Sigmoid colon (tissue), 7 donors: ENCODE results near the gene TMEM92. TPM values are rescaled to one million over a fixed set of nuclear protein-coding genes. Genes with fewer than 3 reads are reported as not detected.
A peak's percentile ranks its signal among the peaks of the same experiment; 100 is the strongest.

Experiments used
- DNase-seq: peaks from one replicate; pipeline ENCODE4 v3.0.0-alpha.2; 2019
- H3K27ac ChIP-seq, 4 donors: fragments of 200-600 bp; sonication (generic); one replicate each; pipeline ENCODE4 v1.5.1; 2016 to 2019; ENCODE audit warnings: mild to moderate bottlenecking in 1 of 4
- H3K27me3 ChIP-seq, 3 donors: fragments of 200-600 bp; sonication (generic); one replicate each; pipeline ENCODE4 v1.5.1; 2019; ENCODE audit warnings: mild to moderate bottlenecking in 1 of 3
- H3K36me3 ChIP-seq, 4 donors: fragments of 200-600 bp; sonication (generic); one replicate each; pipeline ENCODE4 v1.5.1; 2016 to 2019
- H3K4me1 ChIP-seq, 4 donors: fragments of 200-600 bp; sonication (generic); one replicate each; pipeline ENCODE4 v1.5.1; 2017 to 2019
- H3K4me3 ChIP-seq, 4 donors: fragments of 200-600 bp; sonication (generic); one replicate each; pipeline ENCODE4 v1.5.1; 2017 to 2019; ENCODE audit warnings: mild to moderate bottlenecking in 2 of 4, moderate library complexity in 1 of 4
- H3K9me3 ChIP-seq, 4 donors: fragments of 200-600 bp in 3 of 4; sonication (generic) in 3 of 4; one replicate each; pipeline versions ENCODE4 v1.5.1 to v1.6.1; 2013 to 2019
- EP300 ChIP-seq, 4 donors: sonication (generic); formaldehyde crosslinking; IDR thresholded peaks; one replicate each; pipeline ENCODE4 v1.6.1; 2017; ENCODE audit warnings: antibody characterized with exemption in 4 of 4
- POLR2A ChIP-seq, 2 donors: fragments of 450-650 bp; IDR thresholded peaks; one replicate each; pipeline ENCODE4 v1.6.1; 2016; ENCODE audit warnings: antibody characterized with exemption in 2 of 2, mild to moderate bottlenecking in 2 of 2, moderate library complexity in 2 of 2
- POLR2AphosphoS5 ChIP-seq, 4 donors: sonication (generic); formaldehyde crosslinking; IDR thresholded peaks; one replicate each; pipeline ENCODE4 v1.6.1; 2017; ENCODE audit warnings: antibody characterized with exemption in 4 of 4
- WGBS, 2 donors: extraction: QIAGEN DNeasy Blood & Tissue Kit; methylation state at CpG; one replicate each; pipeline ENCODE4 v1.1.7; 2013; 5-methylcytosine and 5-hydroxymethylcytosine counted together
- intact Hi-C: fragments of 100-400 bp; cut with DNase I; formaldehyde crosslinking; loops from one replicate; pipeline ENCODE4 v1.15.1; 2023
- polyA plus RNA-seq, 3 donors: library from polyadenylated mRNA; stranded (reverse); fragments of 200-250 nt; gene quantifications; one replicate each; pipeline ENCODE4 v1.2.3, GENCODE V29; 2013
- total RNA-seq, 4 donors: library from RNA; depleted of rRNA; stranded (reverse); fragments of >200 nt; gene quantifications; one replicate each; pipeline ENCODE4 v1.1.0, GENCODE V29; 2016
- TF ChIP-seq, protein P1 (sequence below), 4 experiments: fragments of 450-650 bp in 3 of 4; fragments of 200-600 bp in 1 of 4; IDR thresholded peaks; one replicate each; pipeline ENCODE4 v1.5.1; 2016 to 2019; ENCODE audit warnings: antibody characterized with exemption in 4 of 4, mild to moderate bottlenecking in 3 of 4, moderate library complexity in 2 of 4
- donor health status: healthy with polysubstance abuse.
- donor health status: Bipolar disorder and iron deficiency.
- donor health status: healthy.

Gene TMEM92
- total and polyA plus RNA-seq, 7 donors = 2.5 to 9.7 (median 3.6) TPM; not detected in 4

DNA sequence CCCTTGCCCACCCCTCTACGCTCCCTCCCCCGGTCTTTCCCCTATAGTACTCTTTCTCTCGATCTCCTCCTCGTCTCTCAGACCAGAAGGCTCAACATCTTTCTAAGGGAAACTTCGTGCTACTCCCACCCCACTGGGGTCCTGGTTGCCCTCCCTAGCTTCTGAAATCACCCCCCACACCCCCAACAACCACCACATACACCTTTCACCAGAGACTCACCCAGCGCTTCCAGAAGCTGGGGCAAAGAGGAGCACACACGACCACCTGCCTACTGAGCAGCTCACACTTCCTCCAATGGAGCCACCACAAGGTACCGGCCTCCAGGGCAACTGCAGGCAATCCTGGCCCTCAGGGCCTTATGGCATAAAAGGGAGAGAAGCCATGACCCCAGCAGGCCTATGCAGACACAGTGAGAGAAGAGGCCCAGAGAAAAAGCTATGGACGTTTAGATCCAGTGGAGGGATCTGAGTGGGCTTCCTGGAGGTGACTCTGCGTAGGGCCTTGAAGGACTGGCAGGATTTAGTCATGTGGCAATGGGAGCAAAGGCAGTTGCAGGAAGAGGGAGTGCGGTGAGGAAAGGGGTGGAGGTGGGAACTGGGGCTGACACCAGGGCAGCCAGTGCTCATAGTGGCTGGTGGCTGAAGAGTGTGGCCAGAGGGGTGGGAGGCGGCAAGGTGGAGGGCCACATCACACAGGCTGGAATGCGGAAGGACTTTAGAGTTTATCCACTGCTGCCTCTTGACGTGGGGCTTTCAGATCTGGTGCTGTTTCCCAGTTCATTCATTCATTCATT, 12.1 kb upstream of the TMEM92 start:
- Histone ChIP-seq H3K4me3 (no peak overlapping the region), H3K27ac (no peak overlapping the region), H3K27me3 (no peaks in the 10 kb centered on the region), H3K36me3 (no peaks in the 10 kb centered on the region), H3K9me3 (no peaks in the 10 kb centered on the region), H3K4me1 (peaks cover 0 to 79% (median 72%) of the 10 kb centered on the region in 4 donors)
- no peak for TF ChIP-seq POLR2A (IDR thresholded peaks at IDR 0.05)
- TF ChIP-seq, protein P1, sequence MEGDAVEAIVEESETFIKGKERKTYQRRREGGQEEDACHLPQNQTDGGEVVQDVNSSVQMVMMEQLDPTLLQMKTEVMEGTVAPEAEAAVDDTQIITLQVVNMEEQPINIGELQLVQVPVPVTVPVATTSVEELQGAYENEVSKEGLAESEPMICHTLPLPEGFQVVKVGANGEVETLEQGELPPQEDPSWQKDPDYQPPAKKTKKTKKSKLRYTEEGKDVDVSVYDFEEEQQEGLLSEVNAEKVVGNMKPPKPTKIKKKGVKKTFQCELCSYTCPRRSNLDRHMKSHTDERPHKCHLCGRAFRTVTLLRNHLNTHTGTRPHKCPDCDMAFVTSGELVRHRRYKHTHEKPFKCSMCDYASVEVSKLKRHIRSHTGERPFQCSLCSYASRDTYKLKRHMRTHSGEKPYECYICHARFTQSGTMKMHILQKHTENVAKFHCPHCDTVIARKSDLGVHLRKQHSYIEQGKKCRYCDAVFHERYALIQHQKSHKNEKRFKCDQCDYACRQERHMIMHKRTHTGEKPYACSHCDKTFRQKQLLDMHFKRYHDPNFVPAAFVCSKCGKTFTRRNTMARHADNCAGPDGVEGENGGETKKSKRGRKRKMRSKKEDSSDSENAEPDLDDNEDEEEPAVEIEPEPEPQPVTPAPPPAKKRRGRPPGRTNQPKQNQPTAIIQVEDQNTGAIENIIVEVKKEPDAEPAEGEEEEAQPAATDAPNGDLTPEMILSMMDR (IDR thresholded peaks at IDR 0.05) = no peak
- no peak for TF ChIP-seq EP300 (IDR thresholded peaks at IDR 0.05)
- 81 to 88% methylated on average over 14 of the region's 14 CpGs for WGBS, 2 donors
- intact Hi-C loops = no loop called here
- no peak for DNase-seq

DNA sequence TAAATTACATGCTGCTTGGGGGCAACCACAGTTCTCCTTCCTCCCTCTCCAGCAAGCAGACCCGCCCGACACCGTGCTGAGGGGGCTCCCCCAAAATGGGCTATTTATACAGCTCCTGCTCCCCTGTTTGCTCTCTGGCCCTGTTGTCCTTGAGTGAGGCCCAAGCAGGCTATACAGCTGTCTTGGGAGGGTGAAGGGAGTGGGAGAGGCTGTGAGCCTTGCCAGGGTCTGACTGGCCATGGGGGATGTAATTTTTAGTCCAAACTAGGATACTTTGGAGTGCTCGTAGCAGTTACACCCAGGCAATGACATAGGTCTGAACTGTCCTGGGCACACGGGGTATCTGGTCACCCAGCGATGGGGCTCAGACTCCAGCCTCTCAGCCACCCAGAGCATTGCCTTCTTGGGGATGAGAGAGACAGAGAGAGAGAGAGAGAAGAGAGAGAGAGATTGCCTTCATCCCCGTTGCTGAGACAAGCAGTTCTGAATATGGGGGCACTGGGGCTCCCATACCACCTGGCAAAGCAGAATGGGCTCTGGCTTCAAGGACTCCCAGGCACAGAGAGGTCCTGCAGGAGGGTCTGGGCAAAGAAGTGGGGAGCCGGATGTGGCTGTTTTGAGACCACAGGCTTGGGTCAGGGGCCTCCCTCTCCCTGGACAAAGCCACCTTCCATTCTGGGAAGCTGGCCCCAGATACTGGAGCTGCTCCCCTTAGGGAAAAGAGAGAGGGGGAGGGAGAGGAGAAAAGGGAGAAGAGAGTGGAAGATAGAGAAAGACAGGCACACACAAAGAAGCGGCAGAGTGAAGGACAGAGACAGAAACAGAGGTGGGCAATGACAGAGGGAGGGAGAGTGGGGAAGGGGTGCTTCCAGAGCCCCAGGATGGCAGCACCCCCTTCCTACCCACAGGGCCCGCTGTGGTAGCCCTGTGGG, 10.7 kb upstream of the TMEM92 start:
- no peaks in the 10 kb centered on the region for H3K27me3 ChIP-seq
- H3K4me1 ChIP-seq = peaks cover 0 to 72% (median 67%) of the 10 kb centered on the region in 4 donors
- TF ChIP-seq, protein P1 (IDR thresholded peaks at IDR 0.05) = no peak
- TF ChIP-seq POLR2A (IDR thresholded peaks at IDR 0.05) = no peak
- TF ChIP-seq POLR2AphosphoS5 (IDR thresholded peaks at IDR 0.05) = no peak
- TF ChIP-seq EP300 (IDR thresholded peaks at IDR 0.05) = no peak
- no peaks in the 10 kb centered on the region for H3K9me3 ChIP-seq
- intact Hi-C loops = no loop called here
- WGBS, 2 donors = 78 to 82% methylated on average over 10 of the region's 10 CpGs
- no peaks in the 10 kb centered on the region for H3K36me3 ChIP-seq
- H3K4me3 ChIP-seq = peak overlapping the region in 1 of 4 donors; percentile 22
- peak overlapping the region in 3 of 4 donors; percentile 58 to 80 (median 72) for H3K27ac ChIP-seq
- no peak for DNase-seq

DNA sequence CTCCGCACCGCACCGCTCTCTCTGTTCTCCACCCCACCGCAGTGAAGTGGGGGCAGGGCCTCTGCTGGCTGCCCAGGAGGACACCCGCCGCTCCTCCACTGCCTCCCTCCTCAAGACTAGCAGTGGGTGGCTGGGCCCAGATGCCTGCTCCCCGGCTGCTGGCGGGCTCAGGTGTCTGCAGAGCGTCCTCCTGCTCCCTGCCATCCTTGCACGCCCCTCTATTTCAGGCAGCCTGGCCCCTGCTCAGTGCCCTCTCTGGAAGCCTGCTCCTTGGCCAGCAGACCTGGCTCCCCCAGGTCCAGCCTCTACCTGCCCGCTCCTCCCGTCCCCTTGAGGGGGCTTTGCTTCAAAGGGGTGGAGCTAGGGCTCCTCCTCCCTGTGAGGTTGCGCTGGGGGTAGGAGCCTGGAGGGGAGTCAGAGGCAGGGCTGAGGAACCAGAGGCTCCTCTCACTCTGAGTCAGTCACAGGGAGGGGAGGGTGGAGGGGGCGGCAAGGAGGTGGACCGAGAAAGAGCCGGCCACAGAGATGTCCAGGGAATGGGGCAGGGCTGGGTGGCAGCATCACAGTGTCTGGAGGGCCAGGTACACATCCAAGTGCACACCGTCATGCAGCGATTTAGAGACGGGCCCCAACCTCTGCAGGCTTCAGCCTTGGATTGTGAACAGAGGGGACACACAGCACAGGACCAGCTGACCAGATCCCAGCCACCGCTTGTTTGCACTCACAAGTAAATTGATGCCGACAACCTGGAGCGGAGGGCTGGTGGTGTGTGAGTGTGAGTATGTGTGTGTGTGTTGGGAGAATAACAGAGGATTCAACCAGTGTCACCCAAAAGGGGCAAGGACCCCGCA, 9.8 kb upstream of the TMEM92 start:
- Histone ChIP-seq H3K27ac (peak overlapping the region in 3 of 4 donors; percentile 58 to 80 (median 72)), H3K4me1 (peaks cover 0 to 65% (median 59%) of the 10 kb centered on the region in 4 donors), H3K27me3 (no peaks in the 10 kb centered on the region), H3K4me3 (peak overlapping the region in 1 of 4 donors; percentile 22), H3K9me3 (no peaks in the 10 kb centered on the region), H3K36me3 (no peaks in the 10 kb centered on the region)
- 74 to 88% methylated on average over 23 of the region's 23 CpGs for WGBS, 2 donors
- DNase-seq = peak; percentile 74
- intact Hi-C loops = no loop called here
- TF ChIP-seq, protein P1 (IDR thresholded peaks at IDR 0.05) = no peak

DNA sequence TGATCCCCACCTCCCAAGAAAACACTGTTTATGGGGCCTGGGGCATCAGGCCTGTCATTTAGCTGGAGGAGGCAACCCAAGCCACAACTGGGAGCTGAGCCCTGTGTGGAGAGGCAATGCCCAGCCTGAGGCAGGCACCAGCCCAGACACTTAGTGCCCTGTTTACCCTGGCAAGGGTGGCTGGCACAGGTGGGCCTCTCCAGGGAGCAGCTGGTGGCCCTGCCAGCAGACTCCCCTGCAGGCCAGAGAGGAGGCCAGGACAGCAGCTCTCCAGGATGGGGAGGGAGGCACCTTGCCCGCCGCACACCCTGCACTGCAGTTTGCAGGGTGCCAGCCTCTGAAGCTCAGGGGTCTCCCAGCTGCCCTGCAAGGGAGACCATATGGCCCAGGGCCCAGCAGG, 9.1 kb upstream of the TMEM92 start:
- Histone ChIP-seq H3K27ac (peak overlapping the region in 2 of 4 donors; percentile 72 to 80), H3K36me3 (no peaks in the 10 kb centered on the region), H3K4me1 (peaks cover 0 to 65% (median 58%) of the 10 kb centered on the region in 4 donors), H3K27me3 (no peaks in the 10 kb centered on the region), H3K4me3 (no peak overlapping the region), H3K9me3 (no peaks in the 10 kb centered on the region)
- 93 to 94% methylated on average over 2 of the region's 2 CpGs for WGBS, 2 donors
- intact Hi-C loops = no loop called here
- TF ChIP-seq POLR2A (IDR thresholded peaks at IDR 0.05) (no peak), POLR2AphosphoS5 (IDR thresholded peaks at IDR 0.05) (no peak), EP300 (IDR thresholded peaks at IDR 0.05) (no peak)
- TF ChIP-seq, protein P1 (IDR thresholded peaks at IDR 0.05) = no peak
- peak; percentile 69 for DNase-seq
